Smooth muscle cell (in vitro differentiated cells): ENCODE results near the gene SBF1. TPM values are rescaled to one million over a fixed set of nuclear protein-coding genes. Genes with fewer than 3 reads are reported as not detected.

Source experiments
- DNase-seq: peaks from one replicate; lab custom pipeline; 2025; ENCODE audit not compliant: unreplicated experiment; lab: John Stamatoyannopoulos, UW
- H2AFZ ChIP-seq: fragments of 200-600 bp; sonication (generic); 2 replicates; pipeline ENCODE4 v1.6.0; 2016; ENCODE audit warnings: antibody characterized with exemption, low read depth, mild to moderate bottlenecking
- H3F3A ChIP-seq: fragments of 200-600 bp; sonication (generic); 2 replicates; pipeline ENCODE4 v1.6.0; 2017; ENCODE audit warnings: antibody characterized with exemption, low read depth
- H3K27ac ChIP-seq: fragments of 200-600 bp; sonication (generic); 2 replicates; pipeline ENCODE4 v1.5.1; 2016; ENCODE audit warnings: low read depth, mild to moderate bottlenecking
- H3K27me3 ChIP-seq: fragments of 200-600 bp; sonication (generic); 2 replicates; pipeline ENCODE4 v1.6.1; 2016; ENCODE audit warnings: low read depth, mild to moderate bottlenecking
- H3K36me3 ChIP-seq: fragments of 200-600 bp; sonication (generic); 2 replicates; pipeline ENCODE4 v1.5.1; 2016; ENCODE audit warnings: low read depth
- H3K4me1 ChIP-seq: fragments of 200-600 bp; sonication (generic); 2 replicates; pipeline ENCODE4 v1.5.1; 2016; ENCODE audit warnings: low read depth
- H3K4me2 ChIP-seq: fragments of 200-600 bp; sonication (generic); 2 replicates; pipeline ENCODE4 v1.6.0; 2016; ENCODE audit warnings: mild to moderate bottlenecking
- H3K4me3 ChIP-seq: fragments of 200-600 bp; sonication (generic); 2 replicates; pipeline ENCODE4 v1.5.1; 2016; ENCODE audit warnings: mild to moderate bottlenecking
- H3K79me2 ChIP-seq: fragments of 200-600 bp; sonication (generic); 2 replicates; pipeline ENCODE4 v1.6.0; 2016; ENCODE audit warnings: low read depth, mild to moderate bottlenecking
- H3K9ac ChIP-seq: fragments of 200-600 bp; sonication (generic); 2 replicates; pipeline ENCODE4 v1.6.0; 2016; ENCODE audit warnings: low read depth
- H3K9me3 ChIP-seq: fragments of 200-600 bp; sonication (generic); replicated peaks from 2 replicates; pipeline ENCODE4 v1.5.1; 2016; ENCODE audit warnings: low read depth
- H4K20me1 ChIP-seq: fragments of 200-600 bp; sonication (generic); 2 replicates; pipeline ENCODE4 v1.6.0; 2016; ENCODE audit warnings: low read depth
- WGBS: methylation state at CpG from one replicate; pipeline ENCODE4 v1.1.7; 2016; ENCODE audit warnings: low lambda C conversion rate; 5-methylcytosine and 5-hydroxymethylcytosine counted together
- polyA plus RNA-seq: library from polyadenylated mRNA; unstranded; fragments of >200 nt; fragmentation: Nextera tagmentation; extraction: Ambion mirVana; gene quantifications from 2 replicates; pipeline ENCODE4 v1.2.1, GENCODE V29; 2016
- total RNA-seq: library from RNA; depleted of rRNA; stranded (reverse); fragments of >200 nt; gene quantifications from 2 replicates; pipeline ENCODE4 v1.2.3, GENCODE V29; 2014
- TF ChIP-seq, protein P1 (sequence below): fragments of 200-600 bp; sonication (generic); IDR thresholded peaks from 2 replicates; pipeline ENCODE4 v1.5.1; 2017; ENCODE audit warnings: borderline replicate concordance, mild to moderate bottlenecking, antibody characterized with exemption; ENCODE audit not compliant: insufficient read depth, poor library complexity, severe bottlenecking

The SBF1 gene
- total and polyA plus RNA-seq, 2 experiments from 2014 or later, result 37.3 to 53.6 TPM

DNA sequence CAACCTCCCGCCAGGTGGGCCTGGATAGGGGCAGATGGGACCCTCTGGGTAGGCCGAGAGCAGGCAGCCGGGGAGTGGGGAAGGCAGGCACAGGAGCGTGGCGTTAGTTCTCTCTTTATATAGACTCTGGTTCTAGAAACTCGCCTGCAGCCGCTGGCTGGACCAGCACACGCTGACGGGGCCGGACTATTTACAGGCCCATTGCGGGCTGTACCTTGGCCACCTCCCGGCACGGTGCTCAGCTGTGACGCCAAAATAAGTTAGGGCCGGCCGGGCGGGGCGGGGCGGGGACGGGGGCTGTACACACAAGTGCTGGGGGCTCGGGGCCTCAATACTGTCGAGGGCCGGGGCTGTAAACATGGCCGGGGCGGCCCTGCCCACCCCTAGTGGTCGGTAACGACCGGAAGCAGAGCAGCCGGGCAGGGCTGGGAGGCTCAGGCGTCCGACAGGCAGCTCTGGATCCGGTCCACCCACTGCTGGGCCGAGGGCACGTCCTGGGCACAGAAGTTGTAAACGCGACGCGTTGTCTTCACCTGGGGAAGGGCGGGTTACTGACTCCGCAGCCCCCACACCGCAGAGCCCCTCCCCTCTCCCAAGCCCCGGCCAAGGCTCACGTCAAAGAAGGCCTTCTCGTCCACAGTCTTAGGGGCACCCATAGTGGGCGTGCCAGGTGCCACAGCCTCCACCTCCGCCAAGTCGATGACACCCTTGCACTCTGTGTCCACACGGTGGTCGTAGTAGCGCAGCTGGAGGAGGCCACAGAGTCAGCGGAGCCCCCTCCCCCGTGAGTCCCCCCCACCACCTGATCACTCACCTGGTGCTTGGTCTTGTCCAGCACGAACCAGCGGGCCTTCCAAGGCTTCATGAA is 27.9 kb downstream of the SBF1 start:
- H3K4me2 ChIP-seq, result no peak overlapping the region
- no peak overlapping the region for H2AFZ ChIP-seq
- no peak overlapping the region for H3K4me3 ChIP-seq
- 92% methylated on average over 47 of the region's 54 CpGs for WGBS
- H3K4me1 ChIP-seq, result no peaks in the 10 kb centered on the region
- peaks cover 62% of the 10 kb centered on the region for H4K20me1 ChIP-seq
- no peaks in the 10 kb centered on the region for H3K27me3 ChIP-seq
- H3K27ac ChIP-seq, result no peak overlapping the region
- no peaks in the 10 kb centered on the region for H3K79me2 ChIP-seq
- peaks cover 12% of the 10 kb centered on the region for H3F3A ChIP-seq
- no peak overlapping the region for H3K9ac ChIP-seq
- no peaks in the 10 kb centered on the region for H3K36me3 ChIP-seq
- TF ChIP-seq, protein P1, sequence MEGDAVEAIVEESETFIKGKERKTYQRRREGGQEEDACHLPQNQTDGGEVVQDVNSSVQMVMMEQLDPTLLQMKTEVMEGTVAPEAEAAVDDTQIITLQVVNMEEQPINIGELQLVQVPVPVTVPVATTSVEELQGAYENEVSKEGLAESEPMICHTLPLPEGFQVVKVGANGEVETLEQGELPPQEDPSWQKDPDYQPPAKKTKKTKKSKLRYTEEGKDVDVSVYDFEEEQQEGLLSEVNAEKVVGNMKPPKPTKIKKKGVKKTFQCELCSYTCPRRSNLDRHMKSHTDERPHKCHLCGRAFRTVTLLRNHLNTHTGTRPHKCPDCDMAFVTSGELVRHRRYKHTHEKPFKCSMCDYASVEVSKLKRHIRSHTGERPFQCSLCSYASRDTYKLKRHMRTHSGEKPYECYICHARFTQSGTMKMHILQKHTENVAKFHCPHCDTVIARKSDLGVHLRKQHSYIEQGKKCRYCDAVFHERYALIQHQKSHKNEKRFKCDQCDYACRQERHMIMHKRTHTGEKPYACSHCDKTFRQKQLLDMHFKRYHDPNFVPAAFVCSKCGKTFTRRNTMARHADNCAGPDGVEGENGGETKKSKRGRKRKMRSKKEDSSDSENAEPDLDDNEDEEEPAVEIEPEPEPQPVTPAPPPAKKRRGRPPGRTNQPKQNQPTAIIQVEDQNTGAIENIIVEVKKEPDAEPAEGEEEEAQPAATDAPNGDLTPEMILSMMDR, result no peak
- no peak for DNase-seq
- H3K9me3 ChIP-seq, result no peaks in the 10 kb centered on the region

DNA sequence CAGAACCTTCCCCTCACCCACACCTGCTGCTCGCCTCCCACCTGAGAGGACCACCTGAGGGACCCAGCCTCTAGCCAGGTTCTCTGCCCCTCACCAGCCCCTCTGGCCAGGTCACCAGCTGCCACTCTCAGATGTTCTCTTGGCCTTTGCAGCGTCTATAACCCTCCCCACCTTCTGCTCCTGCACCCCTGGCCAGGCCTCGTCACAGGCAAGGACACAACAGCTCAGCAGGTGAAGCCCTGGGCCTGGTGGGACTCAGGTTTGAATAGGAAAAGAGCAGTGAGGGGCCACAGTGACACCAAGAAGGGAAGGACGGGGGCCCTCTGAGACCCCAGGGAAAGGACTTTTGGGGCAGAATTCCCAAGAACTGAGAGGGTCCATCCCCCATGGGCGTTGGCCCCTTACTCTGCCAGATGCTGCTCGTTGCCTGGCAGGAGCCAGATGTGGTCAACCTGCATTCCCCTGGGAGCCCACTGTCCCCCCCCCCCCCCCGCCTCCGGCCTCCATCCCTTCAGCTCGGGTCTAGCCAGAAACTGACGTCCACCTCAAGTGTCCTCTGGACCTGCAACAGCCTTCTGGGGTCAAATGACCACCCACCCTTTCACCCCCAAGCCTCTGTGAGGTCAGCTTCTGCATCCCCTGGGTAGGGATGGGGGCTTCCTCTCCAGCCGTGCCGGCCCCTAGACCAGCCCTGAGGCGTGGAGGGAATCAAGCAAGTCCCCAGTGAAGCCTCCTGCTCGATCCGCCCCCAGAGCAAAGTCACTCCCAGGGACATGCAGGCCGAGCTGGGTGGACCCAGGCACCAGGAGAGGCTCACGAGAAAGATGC is 28.7 kb downstream of the SBF1 start:
- no peaks in the 10 kb centered on the region for H3K36me3 ChIP-seq
- no peaks in the 10 kb centered on the region for H3K79me2 ChIP-seq
- no peaks in the 10 kb centered on the region for H3K4me1 ChIP-seq
- 89% methylated on average over 15 of the region's 17 CpGs for WGBS
- no peaks in the 10 kb centered on the region for H3K27me3 ChIP-seq
- TF ChIP-seq, protein P1, result no peak
- no peak overlapping the region for H3K4me2 ChIP-seq
- H3F3A ChIP-seq, result peaks cover 12% of the 10 kb centered on the region
- no peak overlapping the region for H3K9ac ChIP-seq
- H3K27ac ChIP-seq, result no peak overlapping the region
- peaks cover 54% of the 10 kb centered on the region for H4K20me1 ChIP-seq
- no peak overlapping the region for H2AFZ ChIP-seq
- DNase-seq, result no peak
- no peaks in the 10 kb centered on the region for H3K9me3 ChIP-seq
- H3K4me3 ChIP-seq, result no peak overlapping the region

DNA sequence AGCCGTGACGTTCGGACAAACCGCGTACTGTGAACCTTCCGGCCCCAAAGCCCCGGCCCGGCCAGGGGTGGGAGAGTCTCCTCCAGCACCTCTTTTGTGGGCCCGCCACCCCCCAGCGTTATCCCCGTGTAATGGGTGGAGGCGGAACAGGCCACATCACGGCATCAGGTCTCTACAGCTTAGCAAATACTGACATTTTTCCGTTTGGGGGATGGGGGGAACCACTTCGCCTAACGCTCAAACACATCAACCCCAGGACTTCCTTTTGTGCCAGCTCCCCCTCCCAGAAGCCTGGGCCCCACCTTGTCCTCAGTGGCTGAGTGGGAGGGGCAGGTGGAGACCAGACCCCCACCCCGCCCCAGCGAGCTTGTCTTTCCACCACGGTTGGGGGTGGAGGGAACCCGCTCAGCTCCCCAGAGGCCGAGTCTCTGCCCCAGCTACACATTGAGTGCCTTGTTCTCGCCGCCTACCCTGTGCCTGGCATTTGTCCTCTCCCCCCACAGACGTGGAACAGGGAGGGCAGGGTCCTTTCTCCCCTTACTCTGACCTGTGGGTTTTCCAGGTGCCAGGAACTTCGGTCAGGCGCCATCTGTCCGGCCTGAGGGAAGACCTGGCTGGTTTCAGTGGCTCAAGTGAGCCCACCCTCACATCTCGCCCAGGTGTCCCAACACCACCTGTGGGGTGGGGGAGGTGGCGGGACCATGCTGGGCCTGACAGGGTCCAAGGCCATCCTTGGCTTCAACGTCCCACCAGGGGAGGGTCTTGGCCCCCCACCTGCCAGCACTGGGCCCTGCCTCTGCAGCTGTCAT is 29.6 kb downstream of the SBF1 start:
- 85% methylated on average over 30 of the region's 30 CpGs for WGBS
- H3K79me2 ChIP-seq, result no peaks in the 10 kb centered on the region
- peaks cover 47% of the 10 kb centered on the region for H4K20me1 ChIP-seq
- no peak for DNase-seq
- no peaks in the 10 kb centered on the region for H3K36me3 ChIP-seq
- no peaks in the 10 kb centered on the region for H3K27me3 ChIP-seq
- H3K9ac ChIP-seq, result no peak overlapping the region
- peaks cover 12% of the 10 kb centered on the region for H3F3A ChIP-seq
- H3K4me2 ChIP-seq, result no peak overlapping the region
- H3K9me3 ChIP-seq, result no peaks in the 10 kb centered on the region
- no peak overlapping the region for H3K4me3 ChIP-seq
- no peaks in the 10 kb centered on the region for H3K4me1 ChIP-seq
- TF ChIP-seq, protein P1, result no peak
- H2AFZ ChIP-seq, result no peak overlapping the region
- no peak overlapping the region for H3K27ac ChIP-seq
